Thymus (tissue), 14 donors: ENCODE results near the gene RPL15. TPM values are rescaled to one million over a fixed set of nuclear protein-coding genes. Genes with fewer than 3 reads are reported as not detected.
"Not testable (repeated sequence)": the region's sequence is repeated elsewhere in the genome, so short reads cannot be mapped to it uniquely, and the experiment has no call there.

Experiments used
- DNase-seq, 9 donors: peaks; one replicate each; pipeline ENCODE4 v3.0.0-alpha.2; 2013; ENCODE audit warnings: low spot score in 9 of 9, low read depth in 6 of 9, missing footprints in 1 of 9
- H3K27ac ChIP-seq, 2 donors: one replicate each; pipeline ENCODE4 v1.5.1; 2013; ENCODE audit warnings: control low read depth in 1 of 2, low read depth in 1 of 2, low read length in 1 of 2, mild to moderate bottlenecking in 1 of 2, moderate library complexity in 1 of 2
- H3K27me3 ChIP-seq, 2 donors: one replicate each; pipeline ENCODE4 v1.5.1; 2013; ENCODE audit warnings: low read length in 1 of 2; ENCODE audit not compliant: control insufficient read depth in 2 of 2, insufficient read depth in 1 of 2
- H3K36me3 ChIP-seq, 2 donors: one replicate each; pipeline ENCODE4 v1.5.1; 2013; ENCODE audit warnings: low read length in 1 of 2, mild to moderate bottlenecking in 1 of 2, moderate library complexity in 1 of 2; ENCODE audit not compliant: control insufficient read depth in 2 of 2, insufficient read depth in 2 of 2
- H3K4me1 ChIP-seq, 2 donors: one replicate each; pipeline ENCODE4 v1.5.1; 2013; ENCODE audit warnings: low read length in 2 of 2; ENCODE audit not compliant: control insufficient read depth in 2 of 2, insufficient read depth in 2 of 2
- H3K4me3 ChIP-seq, 2 donors: one replicate each; pipeline ENCODE4 v1.5.1; 2013; ENCODE audit warnings: low read length in 2 of 2, control low read depth in 1 of 2, mild to moderate bottlenecking in 1 of 2
- H3K9me3 ChIP-seq, 2 donors: one replicate each; pipeline ENCODE4 v1.5.1; 2013; ENCODE audit warnings: low read length in 1 of 2, mild to moderate bottlenecking in 1 of 2; ENCODE audit not compliant: control insufficient read depth in 2 of 2, insufficient read depth in 1 of 2
- WGBS: extraction: QIAGEN DNeasy Blood & Tissue Kit; methylation state at CpG from one replicate; pipeline ENCODE4 v1.1.7; 2013; 5-methylcytosine and 5-hydroxymethylcytosine counted together
- long read RNA-seq, 10 donors: transcript quantifications; one replicate each; lab custom pipeline, GENCODE V29; 2026
- polyA plus RNA-seq: library from polyadenylated mRNA; stranded (reverse); fragments of 200-250 nt; gene quantifications from one replicate; pipeline ENCODE4 v1.2.3, GENCODE V29; 2013
- total RNA-seq: library from RNA; stranded (reverse); fragments of 120-200 nt; gene quantifications from one replicate; pipeline ENCODE4 v1.2.4, GENCODE V29; 2013
- donor health status: healthy.

Gene RPL15
- total RNA-seq (2,170 TPM), polyA plus RNA-seq (4,223 TPM)
- long read RNA-seq, donor 1, transcript RPL15-202 (3 exons, 820 nt), result minor isoform, 23 of 126 reads
- long read RNA-seq, donor 1, transcript RPL15-208 (4 exons, 1,063 nt), result minor isoform, 10 of 126 reads
- long read RNA-seq, donor 1, transcript RPL15-201 (4 exons, 2,730 nt), result major isoform, 88 of 126 reads
- long read RNA-seq, donor 1, partial matches to known transcripts, result 0 of 126 reads
- long read RNA-seq, donor 1, other reads (novel, unspliced or antisense), result 0 of 126 reads
- long read RNA-seq, donor 2, transcript RPL15-201 (4 exons, 2,730 nt), result major isoform, 1,563 of 2,022 reads
- long read RNA-seq, donor 2, transcript RPL15-202 (3 exons, 820 nt), result minor isoform, 171 of 2,022 reads
- long read RNA-seq, donor 2, transcript RPL15-215 (4 exons, 824 nt), result minor isoform, 31 of 2,022 reads
- long read RNA-seq, donor 2, transcript RPL15-208 (4 exons, 1,063 nt), result minor isoform, 159 of 2,022 reads
- long read RNA-seq, donor 2, partial matches to known transcripts, result 16 of 2,022 reads
- long read RNA-seq, donor 2, other reads (novel, unspliced or antisense), result 27 of 2,022 reads
- long read RNA-seq, donor 3, transcript RPL15-202 (3 exons, 820 nt), result minor isoform, 186 of 1,870 reads
- long read RNA-seq, donor 3, transcript RPL15-201 (4 exons, 2,730 nt), result major isoform, 1,347 of 1,870 reads
- long read RNA-seq, donor 3, transcript RPL15-212 (2 exons, 1,785 nt), result minor isoform, 58 of 1,870 reads
- long read RNA-seq, donor 3, transcript RPL15-208 (4 exons, 1,063 nt), result minor isoform, 174 of 1,870 reads
- long read RNA-seq, donor 3, partial matches to known transcripts, result 21 of 1,870 reads
- long read RNA-seq, donor 3, other reads (novel, unspliced or antisense), result 22 of 1,870 reads
- long read RNA-seq, donor 4, transcript RPL15-201 (4 exons, 2,730 nt), result major isoform, 442 of 747 reads
- long read RNA-seq, donor 4, transcript RPL15-208 (4 exons, 1,063 nt), result minor isoform, 53 of 747 reads
- long read RNA-seq, donor 4, transcript RPL15-202 (3 exons, 820 nt), result minor isoform, 75 of 747 reads
- long read RNA-seq, donor 4, transcript RPL15-212 (2 exons, 1,785 nt), result minor isoform, 20 of 747 reads
- long read RNA-seq, donor 4, partial matches to known transcripts, result 139 of 747 reads
- long read RNA-seq, donor 4, other reads (novel, unspliced or antisense), result 7 of 747 reads
- long read RNA-seq, donor 5, transcript RPL15-208 (4 exons, 1,063 nt), result minor isoform, 157 of 2,339 reads
- long read RNA-seq, donor 5, transcript RPL15-202 (3 exons, 820 nt), result minor isoform, 268 of 2,339 reads
- long read RNA-seq, donor 5, transcript RPL15-212 (2 exons, 1,785 nt), result minor isoform, 87 of 2,339 reads
- long read RNA-seq, donor 5, transcript RPL15-201 (4 exons, 2,730 nt), result major isoform, 1,694 of 2,339 reads
- long read RNA-seq, donor 5, partial matches to known transcripts, result 31 of 2,339 reads
- long read RNA-seq, donor 5, other reads (novel, unspliced or antisense), result 44 of 2,339 reads
- long read RNA-seq, donor 6, transcript RPL15-215 (4 exons, 824 nt), result minor isoform, 18 of 1,026 reads
- long read RNA-seq, donor 6, transcript RPL15-201 (4 exons, 2,730 nt), result major isoform, 775 of 1,026 reads
- long read RNA-seq, donor 6, transcript RPL15-208 (4 exons, 1,063 nt), result minor isoform, 77 of 1,026 reads
- long read RNA-seq, donor 6, transcript RPL15-202 (3 exons, 820 nt), result minor isoform, 88 of 1,026 reads
- long read RNA-seq, donor 6, partial matches to known transcripts, result 23 of 1,026 reads
- long read RNA-seq, donor 6, other reads (novel, unspliced or antisense), result 16 of 1,026 reads
- long read RNA-seq, donor 7, transcript RPL15-202 (3 exons, 820 nt), result minor isoform, 109 of 1,046 reads
- long read RNA-seq, donor 7, transcript RPL15-212 (2 exons, 1,785 nt), result minor isoform, 31 of 1,046 reads
- long read RNA-seq, donor 7, transcript RPL15-208 (4 exons, 1,063 nt), result minor isoform, 105 of 1,046 reads
- long read RNA-seq, donor 7, transcript RPL15-201 (4 exons, 2,730 nt), result major isoform, 746 of 1,046 reads
- long read RNA-seq, donor 7, partial matches to known transcripts, result 6 of 1,046 reads
- long read RNA-seq, donor 7, other reads (novel, unspliced or antisense), result 18 of 1,046 reads
- long read RNA-seq, donor 8, transcript RPL15-212 (2 exons, 1,785 nt), result minor isoform, 10 of 518 reads
- long read RNA-seq, donor 8, transcript RPL15-202 (3 exons, 820 nt), result minor isoform, 34 of 518 reads
- long read RNA-seq, donor 8, transcript RPL15-201 (4 exons, 2,730 nt), result major isoform, 344 of 518 reads
- long read RNA-seq, donor 8, transcript RPL15-208 (4 exons, 1,063 nt), result minor isoform, 39 of 518 reads
- long read RNA-seq, donor 8, partial matches to known transcripts, result 72 of 518 reads
- long read RNA-seq, donor 8, other reads (novel, unspliced or antisense), result 5 of 518 reads
- long read RNA-seq, donor 9, transcript RPL15-202 (3 exons, 820 nt), result minor isoform, 66 of 814 reads
- long read RNA-seq, donor 9, transcript RPL15-201 (4 exons, 2,730 nt), result major isoform, 631 of 814 reads
- long read RNA-seq, donor 9, transcript RPL15-208 (4 exons, 1,063 nt), result minor isoform, 59 of 814 reads
- long read RNA-seq, donor 9, transcript RPL15-212 (2 exons, 1,785 nt), result minor isoform, 15 of 814 reads
- long read RNA-seq, donor 9, partial matches to known transcripts, result 10 of 814 reads
- long read RNA-seq, donor 9, other reads (novel, unspliced or antisense), result 14 of 814 reads
- long read RNA-seq, donor 10, transcript RPL15-201 (4 exons, 2,730 nt), result major isoform, 599 of 932 reads
- long read RNA-seq, donor 10, transcript RPL15-208 (4 exons, 1,063 nt), result minor isoform, 73 of 932 reads
- long read RNA-seq, donor 10, transcript RPL15-202 (3 exons, 820 nt), result minor isoform, 85 of 932 reads
- long read RNA-seq, donor 10, transcript RPL15-212 (2 exons, 1,785 nt), result minor isoform, 16 of 932 reads
- long read RNA-seq, donor 10, partial matches to known transcripts, result 120 of 932 reads
- long read RNA-seq, donor 10, other reads (novel, unspliced or antisense), result 12 of 932 reads

DNA sequence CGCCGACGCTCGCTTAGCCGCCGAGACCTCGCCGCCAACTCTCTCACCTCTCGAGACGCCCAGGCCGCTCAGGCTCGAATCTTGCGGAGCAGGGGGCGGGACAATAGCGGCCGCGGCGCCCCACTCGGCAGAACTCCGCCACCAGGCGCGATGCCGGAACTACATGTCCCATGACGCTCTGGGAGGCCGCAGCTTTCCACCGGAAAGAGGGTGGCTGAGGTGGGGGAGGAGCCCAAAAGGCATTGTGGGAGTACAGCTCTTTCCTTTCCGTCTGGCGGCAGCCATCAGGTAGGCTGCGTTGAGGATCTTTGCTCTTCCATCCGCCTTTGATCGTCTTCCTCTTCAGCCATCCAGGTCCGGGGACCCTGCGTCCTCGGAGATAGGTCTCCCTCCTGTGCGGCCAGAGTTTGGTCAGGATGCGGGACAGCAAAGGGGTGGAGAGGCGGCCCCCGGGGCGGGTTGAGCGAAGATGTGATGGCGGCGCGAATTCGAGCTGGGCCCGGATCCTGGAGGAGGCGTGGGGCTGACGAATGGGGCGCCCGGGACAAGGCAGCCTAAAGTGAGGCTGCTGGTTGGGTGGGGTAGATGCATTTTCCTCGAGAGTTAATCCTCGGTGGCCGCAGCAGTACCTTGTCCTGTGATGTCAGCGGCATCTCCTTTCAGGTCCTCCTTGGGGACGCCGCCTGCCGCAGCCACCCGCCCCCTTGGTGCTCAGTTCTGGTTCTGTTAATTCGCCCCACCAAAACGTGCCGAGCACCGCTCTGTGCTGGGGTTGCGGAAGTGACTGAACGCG is at the start of gene RPL15, which contains the start of gene NKIRAS1:
RPL15 (plus strand) TSS at position 247 of the 793 bp plus-strand sequence. CDS start 728 bp downstream, outside the sequence.
NKIRAS1 (minus strand) TSS at position 105 of the 793 bp plus-strand sequence. CDS start 6,086 bp downstream, outside the sequence.
- Histone ChIP-seq H3K4me1 (peaks cover 4 to 17% of the 10 kb centered on the region in 2 donors), H3K27me3 (peaks cover 18 to 20% of the 10 kb centered on the region in 2 donors)
- peak; percentile 93 to 98 (median 95) for DNase-seq

DNA sequence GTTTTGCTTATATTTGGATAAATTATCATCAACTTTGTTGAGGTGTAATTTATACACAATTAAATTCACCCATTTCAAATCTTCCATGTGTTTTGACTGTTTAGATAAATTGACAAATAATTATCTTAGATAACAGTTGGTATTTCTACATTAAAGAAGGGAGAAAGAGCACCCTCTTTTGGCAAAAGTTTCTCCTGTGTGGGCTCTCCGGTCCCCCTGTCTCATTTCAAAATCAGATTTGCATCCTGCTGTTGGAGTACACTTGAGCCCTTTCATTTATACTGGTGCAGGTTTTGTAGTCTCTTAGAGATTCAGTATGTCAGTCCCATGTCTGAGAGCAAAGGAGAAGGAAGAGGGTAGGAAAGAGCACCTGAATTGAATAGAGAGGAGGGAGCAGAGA is 49.5 kb upstream of the RPL15 start:
- WGBS, result 81% methylated on average over 1 of the region's 1 CpG
- peaks cover 5 to 6% of the 10 kb centered on the region in 2 donors for H3K36me3 ChIP-seq
- H3K4me1 ChIP-seq, result peaks cover 15 to 25% of the 10 kb centered on the region in 2 donors
- no peak for DNase-seq
- no peaks in the 10 kb centered on the region for H3K27me3 ChIP-seq
- H3K27ac ChIP-seq, result no peak overlapping the region
- no peak overlapping the region for H3K4me3 ChIP-seq
- no peaks in the 10 kb centered on the region for H3K9me3 ChIP-seq

More for the DNA sequence above, at the start of gene RPL15, which contains the start of gene NKIRAS1:
- peak within 1 kb of the TSS; percentile 85 to 98 for H3K4me3 ChIP-seq
- peak within 1 kb of the TSS; percentile 98 to 99 for H3K27ac ChIP-seq
- H3K36me3 ChIP-seq, result peaks cover 24 to 34% of the 10 kb centered on the region in 2 donors
- peaks cover 0 to 3% of the 10 kb centered on the region in 2 donors for H3K9me3 ChIP-seq
- WGBS, result under 1% methylated on average over 64 of the region's 64 CpGs

DNA sequence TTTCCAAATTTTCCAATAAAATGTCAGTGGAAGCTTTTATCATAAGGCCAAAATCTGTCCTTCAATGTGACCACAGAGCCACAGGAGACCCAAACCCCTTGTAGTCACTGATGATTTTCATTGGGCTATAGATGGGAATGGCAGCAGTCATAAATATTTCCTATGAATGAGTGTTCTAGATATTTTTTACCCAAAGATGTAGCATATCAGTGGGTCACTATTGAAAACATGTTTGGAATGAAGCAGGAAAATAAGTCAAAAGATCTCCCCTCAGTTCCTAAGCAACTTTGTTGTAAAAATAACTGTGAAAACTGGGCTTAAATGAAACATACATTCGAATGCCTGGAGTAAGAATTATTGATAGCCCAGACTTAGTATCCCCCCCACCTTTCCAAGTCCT is 49.1 kb upstream of the RPL15 start:
- Histone ChIP-seq H3K27me3 (no peaks in the 10 kb centered on the region), H3K9me3 (no peaks in the 10 kb centered on the region), H3K36me3 (peaks cover 5 to 6% of the 10 kb centered on the region in 2 donors), H3K4me1 (peaks cover 15 to 25% of the 10 kb centered on the region in 2 donors), H3K4me3 (no peak overlapping the region), H3K27ac (no peak overlapping the region)
- WGBS, result 98% methylated on average over 1 of the region's 1 CpG
- no peak for DNase-seq

DNA sequence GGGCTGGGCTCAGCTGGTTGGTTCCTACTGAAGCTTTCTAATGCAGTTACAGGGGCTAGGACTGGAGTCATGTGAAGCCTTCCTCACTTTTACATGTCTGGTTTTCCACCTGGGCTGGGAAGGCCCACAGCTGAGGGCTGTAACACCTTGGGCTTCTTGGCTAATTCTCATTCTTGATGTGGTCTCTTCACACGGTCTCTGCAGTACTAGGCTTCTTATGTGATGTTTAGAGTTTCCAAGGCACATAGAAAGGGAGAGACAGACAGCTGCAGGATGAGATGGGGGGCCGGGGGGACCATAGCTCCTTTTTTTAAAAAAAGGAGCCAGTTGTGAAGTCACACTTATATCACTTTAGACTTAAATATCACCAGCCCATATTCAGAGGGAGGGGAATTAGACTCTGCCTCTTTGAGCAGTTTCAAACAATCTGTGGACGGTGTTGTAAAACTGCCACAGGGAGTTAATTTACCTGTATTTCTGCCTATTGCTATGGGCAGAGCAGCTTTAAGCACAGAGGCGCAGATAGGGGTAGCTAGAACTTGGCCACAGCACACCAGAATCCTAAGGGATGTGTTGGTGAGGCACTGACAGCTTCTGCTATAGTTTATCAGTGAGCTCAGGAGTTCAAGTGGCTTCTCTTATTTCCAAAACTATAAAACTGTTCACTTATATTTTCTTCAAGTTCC is 46.8 kb upstream of the RPL15 start:
- peaks cover 13 to 25% of the 10 kb centered on the region in 2 donors for H3K4me1 ChIP-seq
- no peaks in the 10 kb centered on the region for H3K27me3 ChIP-seq
- DNase-seq, result peak in 5 of 9 donors; percentile 13 to 68 (median 29)
- 47% methylated on average over 4 of the region's 4 CpGs for WGBS
- no peaks in the 10 kb centered on the region for H3K9me3 ChIP-seq
- no peak overlapping the region for H3K4me3 ChIP-seq
- H3K27ac ChIP-seq, result peak overlapping the region in 1 of 2 donors; percentile 53
- peaks cover 0 to 4% of the 10 kb centered on the region in 2 donors for H3K36me3 ChIP-seq

DNA sequence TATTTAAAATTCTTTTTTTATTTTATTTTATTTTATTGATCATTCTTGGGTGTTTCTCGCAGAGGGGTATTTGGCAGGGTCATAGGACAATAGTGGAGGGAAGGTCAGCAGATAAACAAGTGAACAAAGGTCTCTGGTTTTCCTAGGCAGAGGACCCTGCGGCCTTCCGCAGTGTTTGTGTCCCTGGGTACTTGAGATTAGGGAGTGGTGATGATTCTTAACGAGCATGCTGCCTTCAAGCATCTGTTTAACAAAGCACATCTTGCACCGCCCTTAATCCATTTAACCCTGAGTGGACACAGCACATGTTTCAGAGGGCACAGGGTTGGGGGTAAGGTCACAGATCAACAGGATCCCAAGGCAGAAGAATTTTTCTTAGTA is 46.3 kb upstream of the RPL15 start:
- not testable (repeated sequence) for H3K9me3 ChIP-seq, H3K27me3 ChIP-seq
- WGBS, result 97% methylated on average over 1 of the region's 5 CpGs

DNA sequence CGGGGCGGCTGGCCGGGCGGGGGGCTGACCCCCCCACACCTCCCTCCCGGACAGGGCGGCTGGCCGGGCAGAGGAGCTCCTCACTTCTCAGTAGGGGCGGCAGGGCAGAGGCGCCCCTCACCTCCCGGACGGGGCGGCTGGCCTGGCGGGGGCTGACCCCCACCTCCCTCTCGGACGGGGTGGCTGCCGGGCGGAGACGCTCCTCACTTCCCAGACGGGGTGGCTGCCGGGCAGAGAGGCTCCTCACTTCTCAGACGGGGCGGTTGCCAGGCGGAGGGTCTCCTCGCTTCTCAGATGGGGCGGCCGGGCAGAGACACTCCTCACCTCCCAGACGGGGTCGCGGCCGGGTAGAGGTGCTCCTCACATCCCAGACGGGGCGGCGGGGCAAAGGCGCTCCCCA is 45.6 kb upstream of the RPL15 start:
- WGBS, result 94% methylated on average over 32 of the region's 34 CpGs
- not testable (repeated sequence) for DNase-seq, H3K9me3 ChIP-seq, H3K36me3 ChIP-seq, H3K27ac ChIP-seq, H3K4me3 ChIP-seq, H3K27me3 ChIP-seq
- peaks cover 10 to 15% of the 10 kb centered on the region in 2 donors for H3K4me1 ChIP-seq

More for the DNA sequence above, 46.3 kb upstream of the RPL15 start:
- H3K36me3 ChIP-seq, H3K4me3 ChIP-seq, H3K27ac ChIP-seq, DNase-seq: not testable (repeated sequence)
- H3K4me1 ChIP-seq, result peaks cover 13 to 21% of the 10 kb centered on the region in 2 donors
